ENCODE measurements around the gene TEX28. TPM values are rescaled to one million over a fixed set of nuclear protein-coding genes. Genes with fewer than 3 reads are reported as not detected.
"Not testable (repeated sequence)": the region's sequence is repeated elsewhere in the genome, so short reads cannot be mapped to it uniquely, and the experiment has no call there.

TEX28 gene
- not detected for total RNA-seq

DNA sequence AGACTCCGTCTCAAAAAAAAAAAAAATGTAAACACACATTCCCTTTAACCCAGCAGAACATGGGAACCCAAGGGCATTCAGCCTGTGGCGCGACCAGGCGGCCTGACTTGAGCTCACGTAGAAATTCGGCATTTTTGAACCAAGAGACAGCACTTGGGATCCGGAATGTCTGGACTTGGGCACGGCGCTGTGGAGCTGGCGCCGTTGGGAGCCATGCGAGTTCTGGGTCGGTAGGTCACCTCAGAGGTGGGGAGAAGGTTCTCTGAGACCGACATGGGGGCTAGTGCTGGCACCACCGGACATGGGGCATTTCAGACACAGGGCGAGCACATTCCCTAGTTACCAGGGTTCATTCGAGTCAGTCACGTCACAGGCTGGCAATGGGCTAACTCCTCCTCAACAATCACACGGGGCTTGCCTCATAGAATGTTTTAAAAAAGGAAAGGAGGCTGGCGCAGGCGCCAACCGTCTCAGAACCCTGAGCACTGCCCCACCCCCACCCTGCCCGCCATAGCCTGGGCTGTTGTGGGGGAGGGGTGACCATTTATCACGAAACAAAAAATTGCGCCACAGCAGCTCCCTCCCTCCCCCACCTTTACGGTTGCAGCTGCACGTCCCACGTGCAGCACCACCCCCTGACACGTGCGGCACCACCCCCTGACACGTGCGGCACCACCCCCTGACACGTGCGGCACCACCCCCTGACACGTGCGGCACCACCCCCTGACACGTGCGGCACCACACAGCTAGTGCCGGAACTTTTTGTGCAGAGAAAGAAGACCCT, at the start of gene TEX28:
TEX28 (minus strand) TSS at position 334 of the 784 bp plus-strand sequence. CDS start 3,007 bp downstream, outside the sequence.
- Mint-ChIP-seq H3K36me3 (ENCODE audit: low read depth) (no peaks in the 10 kb centered on the region), H3K9me3 (no peaks in the 10 kb centered on the region), H3K27me3 (ENCODE audit: low read depth) (no peaks in the 10 kb centered on the region), H3K4me3 (no peak within 1 kb of the TSS), H3K4me1 (ENCODE audit: low read depth) (no peaks in the 10 kb centered on the region), H3K27ac (no peak within 1 kb of the TSS)
- CTCF ChIA-PET: no interaction called here
- no peak for DNase-seq
- intact Hi-C loops (cut with micrococcal nuclease): no loop called here

DNA sequence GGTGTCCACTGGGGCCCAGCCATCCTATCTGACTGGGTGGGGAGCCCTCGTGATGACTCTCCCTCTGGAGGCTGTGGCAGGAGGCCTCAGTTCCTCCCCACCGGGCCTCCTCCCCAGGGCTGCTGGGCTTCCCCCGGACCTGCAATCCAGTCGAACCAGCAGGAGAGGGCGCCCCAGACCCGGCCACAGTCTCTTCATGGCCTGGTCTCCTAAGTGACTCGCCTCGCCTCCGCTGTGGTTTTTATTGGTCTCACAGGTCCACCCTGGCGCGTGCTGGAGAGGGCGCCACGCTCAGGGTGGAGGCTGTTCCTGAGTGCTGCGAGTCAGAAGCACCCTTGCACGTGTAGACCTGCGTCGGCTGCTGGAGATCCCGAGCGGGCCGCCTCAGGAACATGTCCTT, 48.7 kb upstream of the TEX28 start:
- H3K27me3 Mint-ChIP-seq (ENCODE audit: low read depth); intact Hi-C loops (cut with micrococcal nuclease); DNase-seq; H3K36me3 Mint-ChIP-seq (ENCODE audit: low read depth); H3K4me1 Mint-ChIP-seq (ENCODE audit: low read depth); CTCF ChIA-PET; H3K27ac Mint-ChIP-seq; H3K4me3 Mint-ChIP-seq; H3K9me3 Mint-ChIP-seq: not testable (repeated sequence)

- H3K36me3 Mint-ChIP-seq (ENCODE audit: low read depth); CTCF ChIA-PET; H3K27ac Mint-ChIP-seq; DNase-seq; intact Hi-C loops (cut with micrococcal nuclease); H3K9me3 Mint-ChIP-seq; H3K4me3 Mint-ChIP-seq; H3K4me1 Mint-ChIP-seq (ENCODE audit: low read depth); H3K27me3 Mint-ChIP-seq (ENCODE audit: low read depth): not testable (repeated sequence)
These were observed 48.1 kb upstream of the TEX28 start for GRCh38 chrX:154343063-154343462.

DNA sequence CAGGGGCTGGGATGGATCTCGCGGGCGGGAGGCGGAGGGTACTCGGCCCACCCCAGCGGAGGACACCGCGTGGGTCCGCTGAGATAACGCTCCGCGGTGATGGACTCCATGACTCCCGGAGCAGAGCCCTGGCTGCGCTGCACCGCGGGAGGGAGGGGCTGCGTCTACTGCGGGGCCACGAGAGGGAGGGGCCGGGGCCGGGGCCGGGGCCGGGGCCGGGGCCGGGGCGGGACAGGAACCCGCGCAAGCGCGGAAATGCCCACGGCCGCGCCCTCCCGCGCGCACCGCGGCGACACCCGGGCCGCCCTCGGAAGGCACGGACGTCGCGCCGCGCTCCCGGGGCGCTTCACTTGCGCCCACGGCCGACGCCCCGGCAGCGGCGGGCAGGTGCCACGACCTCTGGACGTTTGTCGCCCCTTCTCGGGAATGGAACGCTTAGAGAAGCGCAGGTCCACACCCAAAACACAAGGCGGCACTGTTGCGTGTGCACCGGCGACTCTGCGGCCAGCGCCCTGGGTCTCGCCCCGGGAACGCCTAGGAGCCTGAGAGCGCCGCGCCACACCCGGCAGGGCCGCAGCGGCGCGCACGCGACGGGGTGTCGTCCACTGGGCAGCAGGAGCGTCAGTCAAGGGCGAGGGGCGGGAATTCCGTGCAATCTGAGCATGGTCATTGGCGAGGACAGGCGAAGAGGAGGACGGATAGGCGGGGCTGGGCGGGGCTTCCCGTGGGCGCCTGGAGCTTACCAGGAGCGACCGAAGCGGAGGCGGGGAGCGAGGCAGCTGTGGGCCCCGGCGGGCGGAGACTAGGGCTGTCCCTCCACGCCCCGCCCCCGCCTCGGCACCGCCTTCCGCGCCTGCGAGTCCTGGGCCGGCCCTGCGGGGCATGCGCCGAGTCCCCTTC, 46.7 kb upstream of the TEX28 start:
- DNase-seq; intact Hi-C loops (cut with micrococcal nuclease); H3K9me3 Mint-ChIP-seq; H3K4me1 Mint-ChIP-seq (ENCODE audit: low read depth); H3K27me3 Mint-ChIP-seq (ENCODE audit: low read depth); H3K27ac Mint-ChIP-seq; H3K4me3 Mint-ChIP-seq; H3K36me3 Mint-ChIP-seq (ENCODE audit: low read depth); CTCF ChIA-PET: not testable (repeated sequence)

DNA sequence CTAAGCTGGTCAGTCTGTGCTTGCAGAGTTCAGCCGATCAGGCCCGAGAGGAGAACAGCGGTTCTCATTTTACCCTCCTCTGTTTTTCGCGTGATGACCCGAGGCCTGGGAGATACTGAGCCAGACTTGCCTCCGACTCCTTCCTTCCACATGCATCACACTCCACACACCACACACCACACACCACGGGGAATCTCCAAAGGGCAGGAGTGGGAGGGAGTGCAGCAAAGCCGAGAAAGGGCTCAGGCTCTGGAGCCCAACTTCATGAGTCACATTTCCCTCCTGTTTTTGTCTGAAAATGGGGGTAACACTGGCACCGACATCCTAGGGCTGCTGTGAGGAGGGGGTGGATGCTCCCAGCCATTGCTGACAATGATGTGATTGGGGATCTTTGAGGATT, 39.6 kb upstream of the TEX28 start:
- intact Hi-C loops (cut with micrococcal nuclease): no loop called here
- peak; percentile 30 for DNase-seq
- H3K36me3 Mint-ChIP-seq (ENCODE audit: low read depth): no peaks in the 10 kb centered on the region

DNA sequence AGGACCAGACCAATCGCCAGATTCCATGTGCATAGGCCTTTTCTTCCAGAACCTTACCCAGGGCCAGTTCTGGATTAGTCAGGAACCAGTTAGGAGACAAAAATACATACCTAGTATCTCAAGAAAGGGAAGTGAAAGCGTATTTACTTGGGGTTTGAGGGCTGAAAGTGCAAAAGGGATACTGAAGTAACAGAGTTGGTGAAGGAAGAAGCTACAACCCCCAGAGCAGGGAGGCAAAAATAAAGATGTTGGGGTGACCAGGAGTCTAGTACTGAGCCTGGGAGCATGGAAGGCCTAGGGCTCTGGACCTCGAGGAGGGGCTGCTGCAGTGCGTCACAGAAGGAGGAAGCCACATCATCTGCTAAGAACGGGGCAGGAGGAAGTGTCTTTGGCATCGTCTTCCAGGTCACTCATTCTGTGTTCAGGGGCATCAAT, 38.9 kb upstream of the TEX28 start:
- Mint-ChIP-seq H3K36me3 (ENCODE audit: low read depth) (no peaks in the 10 kb centered on the region), H3K4me3 (no peak overlapping the region), H3K27me3 (ENCODE audit: low read depth) (no peaks in the 10 kb centered on the region), H3K4me1 (ENCODE audit: low read depth) (peaks cover 23% of the 10 kb centered on the region), H3K27ac (no peak overlapping the region), H3K9me3 (no peaks in the 10 kb centered on the region)
- CTCF ChIA-PET: no interaction called here
- intact Hi-C loops (cut with micrococcal nuclease): no loop called here
- no peak for DNase-seq

More for the DNA sequence above, 39.6 kb upstream of the TEX28 start:
- H3K27me3 Mint-ChIP-seq (ENCODE audit: low read depth): no peaks in the 10 kb centered on the region
- no peaks in the 10 kb centered on the region for H3K9me3 Mint-ChIP-seq
- no peak overlapping the region for H3K27ac Mint-ChIP-seq
- H3K4me1 Mint-ChIP-seq (ENCODE audit: low read depth): peaks cover 19% of the 10 kb centered on the region
- CTCF ChIA-PET: no interaction called here
- peak overlapping the region; percentile 12 for H3K4me3 Mint-ChIP-seq

DNA sequence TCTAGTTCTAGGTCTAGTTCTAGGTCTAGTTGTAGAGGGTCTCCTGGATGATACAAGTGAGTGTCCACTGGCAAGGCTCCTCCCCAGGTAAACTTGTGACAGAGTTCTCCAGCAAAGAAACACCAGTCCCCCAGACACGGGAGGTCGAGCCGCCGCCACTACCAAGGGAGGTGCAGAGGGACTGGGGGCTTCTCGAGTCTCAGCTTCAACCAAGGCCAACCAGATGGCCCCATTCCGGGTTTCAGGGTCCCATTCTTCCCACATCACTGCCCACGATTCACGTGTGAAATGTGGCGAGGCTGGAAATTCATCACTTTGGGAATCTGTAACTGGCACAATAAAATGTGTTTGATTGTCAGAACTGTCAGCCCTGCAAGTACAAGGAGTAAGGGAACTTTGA, 38.2 kb upstream of the TEX28 start:
- Mint-ChIP-seq H3K27ac (no peak overlapping the region), H3K27me3 (ENCODE audit: low read depth) (no peaks in the 10 kb centered on the region), H3K36me3 (ENCODE audit: low read depth) (no peaks in the 10 kb centered on the region), H3K4me1 (ENCODE audit: low read depth) (peaks cover 28% of the 10 kb centered on the region), H3K4me3 (no peak overlapping the region), H3K9me3 (no peaks in the 10 kb centered on the region)
- no peak for DNase-seq
- intact Hi-C loops (cut with micrococcal nuclease): no loop called here
- CTCF ChIA-PET: no interaction called here

DNA sequence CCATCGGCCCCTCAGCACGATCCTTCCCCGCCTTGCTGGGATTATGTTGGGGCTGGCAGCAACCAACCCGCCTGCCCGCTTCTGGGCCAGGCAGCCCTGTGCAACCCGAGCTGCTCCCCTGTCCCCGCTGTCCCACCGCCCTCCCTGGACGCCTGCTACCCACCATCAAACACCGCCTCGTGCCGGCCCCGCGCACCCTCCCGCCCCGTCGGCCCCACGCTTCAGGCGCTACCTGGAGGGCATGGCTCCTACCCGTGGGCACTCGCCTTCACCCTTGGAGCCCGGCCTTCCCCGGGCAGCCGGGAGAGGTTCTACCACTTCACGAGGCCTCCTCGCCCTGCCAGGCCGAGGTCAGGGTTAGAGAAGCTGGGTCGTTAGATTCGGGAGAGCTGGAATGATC, 37.6 kb upstream of the TEX28 start:
- H3K4me1 Mint-ChIP-seq (ENCODE audit: low read depth): peaks cover 33% of the 10 kb centered on the region
- H3K4me3 Mint-ChIP-seq: no peak overlapping the region
- no peaks in the 10 kb centered on the region for H3K36me3 Mint-ChIP-seq (ENCODE audit: low read depth)
- no peak overlapping the region for H3K27ac Mint-ChIP-seq
- DNase-seq: no peak
- no peaks in the 10 kb centered on the region for H3K9me3 Mint-ChIP-seq
- CTCF ChIA-PET: no interaction called here
- intact Hi-C loops (cut with micrococcal nuclease): no loop called here
- H3K27me3 Mint-ChIP-seq (ENCODE audit: low read depth): no peaks in the 10 kb centered on the region

- no peaks in the 10 kb centered on the region for H3K9me3 Mint-ChIP-seq
- H3K36me3 Mint-ChIP-seq (ENCODE audit: low read depth): no peaks in the 10 kb centered on the region
- no peak overlapping the region for H3K4me3 Mint-ChIP-seq
- CTCF ChIA-PET: interaction anchor here (0.6 to 1.7 kb wide), 3 partner anchors 13 to 44 kb away, joined by 3 to 6 read pairs (median 3); no protein-coding TSS in a partner anchor
- intact Hi-C loops (cut with micrococcal nuclease): no loop called here
- peaks cover 46% of the 10 kb centered on the region for H3K4me1 Mint-ChIP-seq (ENCODE audit: low read depth)
- no peak overlapping the region for H3K27ac Mint-ChIP-seq
- DNase-seq: no peak
- no peaks in the 10 kb centered on the region for H3K27me3 Mint-ChIP-seq (ENCODE audit: low read depth)
These were observed 34.4 kb upstream of the TEX28 start for GRCh38 chrX:154329294-154329693.

DNA sequence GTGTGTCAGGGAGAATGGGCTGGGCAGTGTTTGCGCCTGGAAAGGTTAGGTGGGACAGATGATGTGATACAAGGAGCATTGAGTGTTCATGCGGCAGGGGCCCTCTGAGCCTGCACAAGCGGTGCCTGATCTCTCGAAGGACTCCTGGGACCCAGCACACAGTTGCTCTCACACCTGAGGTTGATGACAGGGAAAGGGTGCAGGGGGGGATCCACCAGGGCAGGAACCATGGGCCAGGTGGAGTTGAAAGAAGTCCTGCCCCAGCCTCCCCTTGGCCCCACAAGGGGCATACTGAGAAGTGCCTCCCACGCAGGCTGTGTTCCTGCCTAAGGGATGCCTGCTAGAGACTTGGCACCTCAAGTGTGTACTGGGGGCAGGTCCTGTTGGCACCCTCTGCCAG, 33.7 kb upstream of the TEX28 start:
- Mint-ChIP-seq H3K9me3 (no peaks in the 10 kb centered on the region), H3K27me3 (ENCODE audit: low read depth) (no peaks in the 10 kb centered on the region), H3K27ac (no peak overlapping the region), H3K4me1 (ENCODE audit: low read depth) (peaks cover 39% of the 10 kb centered on the region), H3K36me3 (ENCODE audit: low read depth) (no peaks in the 10 kb centered on the region), H3K4me3 (no peak overlapping the region)
- DNase-seq: no peak
- intact Hi-C loops (cut with micrococcal nuclease): no loop called here
- CTCF ChIA-PET: interaction anchor here (0.6 to 1.1 kb wide), 2 partner anchors 12 to 20 kb away, joined by 3 to 6 read pairs; no protein-coding TSS in a partner anchor

DNA sequence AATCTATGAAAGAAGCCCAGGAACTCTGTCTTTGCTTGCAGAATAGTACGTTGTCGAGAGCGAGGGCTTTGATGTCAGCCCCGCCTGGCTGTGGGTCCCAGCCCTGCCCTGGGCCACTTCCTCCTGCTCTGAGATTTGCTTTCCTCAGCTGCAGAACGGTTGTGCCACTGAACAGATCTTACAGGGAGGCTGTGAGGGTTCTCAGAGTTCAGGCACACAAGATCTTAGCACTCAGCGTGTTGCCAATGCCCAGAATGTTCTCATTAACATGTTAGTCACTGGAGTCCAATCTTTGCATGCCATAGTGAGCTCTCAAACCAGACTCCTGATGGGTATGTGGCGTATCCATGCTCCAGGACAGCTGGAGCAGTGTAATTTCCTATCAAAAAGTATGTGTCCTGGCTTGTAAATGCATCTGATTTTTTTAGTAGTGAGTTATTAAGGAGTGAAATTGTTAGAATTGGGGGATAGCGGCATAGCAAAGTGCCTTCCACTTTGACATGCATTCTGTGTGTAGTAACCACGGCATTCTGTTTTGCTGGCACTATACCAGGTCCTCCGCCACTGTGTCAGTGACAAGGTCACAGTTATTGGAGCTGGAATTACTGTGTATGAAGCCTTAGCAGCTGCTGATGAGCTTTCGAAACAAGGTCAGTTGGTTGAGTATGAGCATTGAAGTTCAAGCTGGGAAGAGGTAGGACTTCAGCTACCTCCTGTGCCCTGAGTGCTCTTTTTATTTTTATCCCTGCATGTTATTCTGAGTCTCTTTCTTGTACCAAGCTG, 32.3 kb upstream of the TEX28 start:
- CTCF ChIA-PET: interaction anchor here (0.8 to 1.8 kb wide), 4 partner anchors 10 to 46 kb away, joined by 3 to 15 read pairs (median 4); partner anchors contain the start of gene FLNA
- H3K4me3 Mint-ChIP-seq: peak overlapping the region; percentile 39
- no peaks in the 10 kb centered on the region for H3K27me3 Mint-ChIP-seq (ENCODE audit: low read depth)
- H3K4me1 Mint-ChIP-seq (ENCODE audit: low read depth): peaks cover 37% of the 10 kb centered on the region
- peak; percentile 59 for DNase-seq
- no peak overlapping the region for H3K27ac Mint-ChIP-seq
- no peaks in the 10 kb centered on the region for H3K36me3 Mint-ChIP-seq (ENCODE audit: low read depth)
- H3K9me3 Mint-ChIP-seq: no peaks in the 10 kb centered on the region
- intact Hi-C loops (cut with micrococcal nuclease): loop anchor here (2.0 kb wide), 1 partner anchor 44 kb away; no protein-coding TSS in a partner anchor

- DNase-seq: no peak
- Mint-ChIP-seq H3K4me3 (no peak overlapping the region), H3K27ac (no peak overlapping the region), H3K27me3 (ENCODE audit: low read depth) (no peaks in the 10 kb centered on the region), H3K4me1 (ENCODE audit: low read depth) (peaks cover 48% of the 10 kb centered on the region), H3K9me3 (no peaks in the 10 kb centered on the region), H3K36me3 (ENCODE audit: low read depth) (no peaks in the 10 kb centered on the region)
- intact Hi-C loops (cut with micrococcal nuclease): no loop called here
- CTCF ChIA-PET: no interaction called here
These were observed 30.6 kb upstream of the TEX28 start for GRCh38 chrX:154325541-154325940.
